ENCODE data around the gene SPON1. TPM values are rescaled to one million over a fixed set of nuclear protein-coding genes. Genes with fewer than 3 reads are reported as not detected.
"Not testable (repeated sequence)": the region's sequence is repeated elsewhere in the genome, so short reads cannot be mapped to it uniquely, and the experiment has no call there.

The SPON1 gene
- total and polyA plus RNA-seq, 4 donors: 0.72 to 4.9 (median 1.2) TPM

DNA sequence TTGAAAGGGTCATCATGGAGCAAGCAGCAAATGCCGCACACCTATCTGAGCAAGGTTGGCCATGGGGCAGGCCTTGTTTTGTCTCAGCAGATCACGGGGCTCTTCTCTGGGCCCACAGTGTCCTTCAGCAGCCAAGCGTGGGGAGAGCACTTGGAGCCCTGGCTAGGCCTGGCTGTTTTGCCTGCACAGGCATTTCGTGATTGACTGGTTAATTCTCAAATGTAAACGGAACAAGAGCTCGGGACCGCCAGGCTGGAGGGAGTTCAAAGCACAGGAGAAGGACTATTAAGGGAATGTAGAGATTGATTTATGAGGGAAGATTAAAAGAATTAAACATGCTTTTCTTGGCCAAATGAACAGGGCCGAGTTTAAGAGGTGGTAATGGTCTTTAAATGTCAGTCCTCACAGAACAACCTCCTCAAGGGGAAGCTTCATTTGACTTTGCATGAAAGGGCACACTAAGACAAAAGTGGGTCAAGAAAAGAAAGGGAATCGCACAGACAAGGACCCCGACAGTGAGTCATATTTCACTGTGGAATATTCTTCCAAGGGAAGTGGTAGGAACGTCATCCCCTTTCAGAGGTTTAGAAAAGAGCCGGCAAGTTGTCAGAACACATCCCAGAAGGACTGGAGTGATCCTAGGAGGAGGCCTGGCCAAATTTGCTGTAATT is 20.7 kb downstream of the SPON1 start:
- no peak overlapping the region for H3K27ac ChIP-seq (ENCODE audit: low read depth in 1 of 2, low read length in 2 of 2)
- H3K27me3 ChIP-seq (ENCODE audit: control insufficient read depth in 4 of 4, insufficient read depth in 4 of 4, low read length in 3 of 4): no peaks in the 10 kb centered on the region
- H3K4me3 ChIP-seq (ENCODE audit: low read depth in 1 of 3, low read length in 3 of 3): no peak overlapping the region
- H3K36me3 ChIP-seq (ENCODE audit: control insufficient read depth in 4 of 4, insufficient read depth in 3 of 4, low read depth in 1 of 4, low read length in 3 of 4): no peaks in the 10 kb centered on the region
- H3K9me3 ChIP-seq (ENCODE audit: control insufficient read depth in 4 of 4, low read length in 3 of 4): no peaks in the 10 kb centered on the region
- TF ChIP-seq, protein P1, sequence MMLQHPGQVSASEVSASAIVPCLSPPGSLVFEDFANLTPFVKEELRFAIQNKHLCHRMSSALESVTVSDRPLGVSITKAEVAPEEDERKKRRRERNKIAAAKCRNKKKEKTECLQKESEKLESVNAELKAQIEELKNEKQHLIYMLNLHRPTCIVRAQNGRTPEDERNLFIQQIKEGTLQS (IDR thresholded peaks at IDR 0.05): no peak
- TF ChIP-seq HNF4A (conservative IDR thresholded peaks at IDR 0.05) (no peak), RXRA (IDR thresholded peaks at IDR 0.05) (no peak), FOXA2 (IDR thresholded peaks at IDR 0.05) (no peak), TAF1 (conservative IDR thresholded peaks at IDR 0.05) (no peak), EGR1 (IDR thresholded peaks at IDR 0.05; ENCODE audit: low read depth in 2 of 2) (no peak), SP1 (IDR thresholded peaks at IDR 0.05) (no peak), HNF4G (IDR thresholded peaks at IDR 0.05) (no peak), YY1 (IDR thresholded peaks at IDR 0.05) (no peak), GABPA (IDR thresholded peaks at IDR 0.05 in 1 of 2, conservative IDR thresholded peaks at IDR 0.05 in 1 of 2) (no peak), NR2F2 (IDR thresholded peaks at IDR 0.05) (no peak)
- TF ChIP-seq, protein P2, sequence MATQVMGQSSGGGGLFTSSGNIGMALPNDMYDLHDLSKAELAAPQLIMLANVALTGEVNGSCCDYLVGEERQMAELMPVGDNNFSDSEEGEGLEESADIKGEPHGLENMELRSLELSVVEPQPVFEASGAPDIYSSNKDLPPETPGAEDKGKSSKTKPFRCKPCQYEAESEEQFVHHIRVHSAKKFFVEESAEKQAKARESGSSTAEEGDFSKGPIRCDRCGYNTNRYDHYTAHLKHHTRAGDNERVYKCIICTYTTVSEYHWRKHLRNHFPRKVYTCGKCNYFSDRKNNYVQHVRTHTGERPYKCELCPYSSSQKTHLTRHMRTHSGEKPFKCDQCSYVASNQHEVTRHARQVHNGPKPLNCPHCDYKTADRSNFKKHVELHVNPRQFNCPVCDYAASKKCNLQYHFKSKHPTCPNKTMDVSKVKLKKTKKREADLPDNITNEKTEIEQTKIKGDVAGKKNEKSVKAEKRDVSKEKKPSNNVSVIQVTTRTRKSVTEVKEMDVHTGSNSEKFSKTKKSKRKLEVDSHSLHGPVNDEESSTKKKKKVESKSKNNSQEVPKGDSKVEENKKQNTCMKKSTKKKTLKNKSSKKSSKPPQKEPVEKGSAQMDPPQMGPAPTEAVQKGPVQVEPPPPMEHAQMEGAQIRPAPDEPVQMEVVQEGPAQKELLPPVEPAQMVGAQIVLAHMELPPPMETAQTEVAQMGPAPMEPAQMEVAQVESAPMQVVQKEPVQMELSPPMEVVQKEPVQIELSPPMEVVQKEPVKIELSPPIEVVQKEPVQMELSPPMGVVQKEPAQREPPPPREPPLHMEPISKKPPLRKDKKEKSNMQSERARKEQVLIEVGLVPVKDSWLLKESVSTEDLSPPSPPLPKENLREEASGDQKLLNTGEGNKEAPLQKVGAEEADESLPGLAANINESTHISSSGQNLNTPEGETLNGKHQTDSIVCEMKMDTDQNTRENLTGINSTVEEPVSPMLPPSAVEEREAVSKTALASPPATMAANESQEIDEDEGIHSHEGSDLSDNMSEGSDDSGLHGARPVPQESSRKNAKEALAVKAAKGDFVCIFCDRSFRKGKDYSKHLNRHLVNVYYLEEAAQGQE (IDR thresholded peaks at IDR 0.05): no peak
- TF ChIP-seq, protein P3, sequence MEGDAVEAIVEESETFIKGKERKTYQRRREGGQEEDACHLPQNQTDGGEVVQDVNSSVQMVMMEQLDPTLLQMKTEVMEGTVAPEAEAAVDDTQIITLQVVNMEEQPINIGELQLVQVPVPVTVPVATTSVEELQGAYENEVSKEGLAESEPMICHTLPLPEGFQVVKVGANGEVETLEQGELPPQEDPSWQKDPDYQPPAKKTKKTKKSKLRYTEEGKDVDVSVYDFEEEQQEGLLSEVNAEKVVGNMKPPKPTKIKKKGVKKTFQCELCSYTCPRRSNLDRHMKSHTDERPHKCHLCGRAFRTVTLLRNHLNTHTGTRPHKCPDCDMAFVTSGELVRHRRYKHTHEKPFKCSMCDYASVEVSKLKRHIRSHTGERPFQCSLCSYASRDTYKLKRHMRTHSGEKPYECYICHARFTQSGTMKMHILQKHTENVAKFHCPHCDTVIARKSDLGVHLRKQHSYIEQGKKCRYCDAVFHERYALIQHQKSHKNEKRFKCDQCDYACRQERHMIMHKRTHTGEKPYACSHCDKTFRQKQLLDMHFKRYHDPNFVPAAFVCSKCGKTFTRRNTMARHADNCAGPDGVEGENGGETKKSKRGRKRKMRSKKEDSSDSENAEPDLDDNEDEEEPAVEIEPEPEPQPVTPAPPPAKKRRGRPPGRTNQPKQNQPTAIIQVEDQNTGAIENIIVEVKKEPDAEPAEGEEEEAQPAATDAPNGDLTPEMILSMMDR (IDR thresholded peaks at IDR 0.05; ENCODE audit: low read depth, low read length, missing input control): no peak
- no peaks in the 10 kb centered on the region for H3K4me1 ChIP-seq (ENCODE audit: control insufficient read depth in 4 of 4, insufficient read depth in 4 of 4, low read length in 3 of 4)
- no peak for DNase-seq (ENCODE audit: low spot score)
- H3K9ac ChIP-seq (ENCODE audit: low read depth in 1 of 2, low read length in 2 of 2): no peak overlapping the region
- WGBS: 86% methylated on average over 12 of the region's 12 CpGs

DNA sequence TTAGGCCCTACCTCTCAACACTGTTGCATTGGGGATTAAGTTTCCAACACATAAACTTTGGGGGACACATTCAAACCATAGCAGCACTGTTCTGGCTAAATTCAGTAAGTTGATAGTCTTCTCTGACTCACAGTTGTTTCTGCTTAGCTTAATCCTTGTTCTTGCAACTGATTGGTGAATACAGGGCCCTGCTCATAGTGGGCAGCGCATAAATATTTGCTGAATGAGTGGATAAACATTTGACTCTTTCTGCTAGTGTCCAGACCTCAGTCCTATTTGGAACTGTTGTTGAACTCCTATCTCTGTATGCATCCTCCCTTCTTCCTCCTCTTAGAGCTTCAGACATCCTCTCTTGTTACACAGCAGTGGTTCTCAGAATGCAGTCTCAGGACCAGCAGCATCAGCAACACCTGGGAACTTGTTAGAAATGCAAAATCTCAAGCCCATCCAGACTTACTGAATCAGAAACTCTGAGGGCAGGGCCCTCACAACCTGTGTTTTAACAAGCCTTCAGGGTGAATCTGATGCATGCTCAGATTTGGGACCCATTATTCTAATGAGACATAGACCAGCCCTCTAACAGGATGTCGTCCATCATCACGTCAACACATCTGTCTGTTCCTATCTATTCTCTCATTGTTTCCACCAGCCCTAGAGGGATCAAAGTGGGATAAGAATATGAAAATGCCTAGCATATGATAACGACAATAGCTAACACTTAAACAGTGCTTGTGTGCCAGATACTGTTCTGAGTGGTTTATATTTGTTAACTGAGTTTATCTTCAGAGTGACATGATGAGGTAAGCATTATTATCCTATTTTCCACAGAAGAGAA is 22.3 kb downstream of the SPON1 start:
- Histone ChIP-seq H3K9me3 (ENCODE audit: control insufficient read depth in 4 of 4, low read length in 3 of 4) (no peaks in the 10 kb centered on the region), H3K9ac (ENCODE audit: low read depth in 1 of 2, low read length in 2 of 2) (no peak overlapping the region), H3K36me3 (ENCODE audit: control insufficient read depth in 4 of 4, insufficient read depth in 3 of 4, low read depth in 1 of 4, low read length in 3 of 4) (no peaks in the 10 kb centered on the region), H3K4me1 (ENCODE audit: control insufficient read depth in 4 of 4, insufficient read depth in 4 of 4, low read length in 3 of 4) (no peaks in the 10 kb centered on the region), H3K27me3 (ENCODE audit: control insufficient read depth in 4 of 4, insufficient read depth in 4 of 4, low read length in 3 of 4) (no peaks in the 10 kb centered on the region), H3K27ac (ENCODE audit: low read depth in 1 of 2, low read length in 2 of 2) (no peak overlapping the region), H3K4me3 (ENCODE audit: low read depth in 1 of 3, low read length in 3 of 3) (no peak overlapping the region)
- no peak for DNase-seq (ENCODE audit: low spot score)
- WGBS: 80% methylated on average over 4 of the region's 4 CpGs
- TF ChIP-seq FOXA2 (IDR thresholded peaks at IDR 0.05) (no peak), FOXA1 (IDR thresholded peaks at IDR 0.05) (no peak), EGR1 (IDR thresholded peaks at IDR 0.05; ENCODE audit: low read depth in 2 of 2) (no peak), YY1 (IDR thresholded peaks at IDR 0.05) (no peak), NR2F2 (IDR thresholded peaks at IDR 0.05) (no peak), JUND (IDR thresholded peaks at IDR 0.05) (no peak), GABPA (IDR thresholded peaks at IDR 0.05 in 1 of 2, conservative IDR thresholded peaks at IDR 0.05 in 1 of 2) (no peak), TAF1 (conservative IDR thresholded peaks at IDR 0.05) (no peak), HNF4G (IDR thresholded peaks at IDR 0.05) (no peak), RXRA (IDR thresholded peaks at IDR 0.05) (no peak)
- TF ChIP-seq, protein P3 (IDR thresholded peaks at IDR 0.05; ENCODE audit: low read depth, low read length, missing input control): no peak

DNA sequence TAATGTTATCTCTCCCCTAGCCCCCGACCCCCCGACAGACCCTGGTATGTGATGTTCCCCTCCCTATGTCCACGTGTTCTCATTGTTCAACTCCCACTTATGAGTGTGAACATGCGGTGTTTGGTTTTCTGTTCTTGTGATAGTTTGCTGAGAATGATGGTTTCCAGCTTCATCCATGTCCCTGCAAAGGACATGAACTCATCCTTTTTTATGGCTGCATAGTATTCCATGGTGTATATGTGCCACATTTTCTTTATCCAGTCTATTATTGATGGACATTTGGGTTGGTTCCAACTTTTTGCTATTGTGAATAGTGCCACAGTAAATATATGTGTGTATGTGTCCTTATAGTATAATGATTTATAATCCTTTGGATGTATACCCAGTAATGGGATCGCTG is 24.2 kb downstream of the SPON1 start:
- not testable (repeated sequence) for DNase-seq (ENCODE audit: low spot score); H3K36me3 ChIP-seq (ENCODE audit: control insufficient read depth in 4 of 4, insufficient read depth in 3 of 4, low read depth in 1 of 4, low read length in 3 of 4); H3K4me3 ChIP-seq (ENCODE audit: low read depth in 1 of 3, low read length in 3 of 3); H3K9ac ChIP-seq (ENCODE audit: low read depth in 1 of 2, low read length in 2 of 2); H3K27me3 ChIP-seq (ENCODE audit: control insufficient read depth in 4 of 4, insufficient read depth in 4 of 4, low read length in 3 of 4); H3K4me1 ChIP-seq (ENCODE audit: control insufficient read depth in 4 of 4, insufficient read depth in 4 of 4, low read length in 3 of 4); H3K9me3 ChIP-seq (ENCODE audit: control insufficient read depth in 4 of 4, low read length in 3 of 4); H3K27ac ChIP-seq (ENCODE audit: low read depth in 1 of 2, low read length in 2 of 2)
- 90% methylated on average over 5 of the region's 5 CpGs for WGBS
